CD14-positive monocyte (primary cell): ENCODE results near the gene IGF2BP2. TPM values are rescaled to one million over a fixed set of nuclear protein-coding genes. Genes with fewer than 3 reads are reported as not detected.

Experiments used
- DNase-seq, 3 donors: peaks; one replicate each; pipeline ENCODE4 v3.0.0-alpha.2; 2011 to 2022
- H2AFZ ChIP-seq: 2 replicates; pipeline ENCODE4 v1.6.0; 2012; ENCODE audit warnings: mild to moderate bottlenecking, low read depth, low read length, inconsistent platforms; ENCODE audit not compliant: insufficient read depth, poor library complexity, severe bottlenecking
- H3K27ac ChIP-seq, 2 donors: 1 replicate in 1 of 2; 2 replicates in 1 of 2; pipeline ENCODE4 v1.5.1; 2012 to 2013; ENCODE audit warnings: low read length in 2 of 2, control low read depth in 1 of 2, inconsistent platforms in 1 of 2, low read depth in 1 of 2, mild to moderate bottlenecking in 1 of 2
- H3K27me3 ChIP-seq, 2 donors: one replicate each; pipeline versions ENCODE4 v1.6.0 to v1.6.1; 2011 to 2013; ENCODE audit warnings: low read length in 2 of 2; ENCODE audit not compliant: control insufficient read depth in 2 of 2, insufficient read depth in 2 of 2
- H3K36me3 ChIP-seq, 2 donors: replicated peaks in 1 of 2; 1 replicate in 1 of 2; 2 replicates in 1 of 2; pipeline versions ENCODE4 v1.5.1 to v1.6.1; 2012 to 2013; ENCODE audit warnings: low read length in 2 of 2, control low read depth in 1 of 2, inconsistent platforms in 1 of 2, mild to moderate bottlenecking in 1 of 2; ENCODE audit not compliant: insufficient read depth in 2 of 2, control insufficient read depth in 1 of 2
- H3K4me1 ChIP-seq, 2 donors: 1 replicate in 1 of 2; 2 replicates in 1 of 2; pipeline versions ENCODE4 v1.5.1 to v1.6.1; 2012 to 2013; ENCODE audit warnings: low read length in 2 of 2, control low read depth in 1 of 2, inconsistent platforms in 1 of 2, mild to moderate bottlenecking in 1 of 2, moderate library complexity in 1 of 2; ENCODE audit not compliant: insufficient read depth in 2 of 2, control insufficient read depth in 1 of 2
- H3K4me2 ChIP-seq: replicated peaks from 2 replicates; pipeline ENCODE3; 2012; ENCODE audit warnings: low read length, moderate library complexity, mild to moderate bottlenecking; ENCODE audit not compliant: poor library complexity, severe bottlenecking; ENCODE audit errors: extremely low read depth
- H3K4me3 ChIP-seq, 3 experiments: fragments of 200-600 bp in 1 of 3; sonication (generic) in 1 of 3; replicated peaks in 1 of 3; 1 replicate in 2 of 3; 2 replicates in 1 of 3; pipeline ENCODE4 v1.5.1; 2011 to 2013; ENCODE audit warnings: low read length in 3 of 3, mild to moderate bottlenecking in 3 of 3, control low read depth in 2 of 3, low read depth in 2 of 3, inconsistent platforms in 1 of 3, moderate library complexity in 1 of 3
- H3K79me2 ChIP-seq: 2 replicates; pipeline ENCODE4 v1.6.0; 2012; ENCODE audit warnings: mild to moderate bottlenecking, control low read depth, inconsistent platforms, low read length, moderate library complexity; ENCODE audit not compliant: insufficient read depth
- H3K9ac ChIP-seq: 2 replicates; pipeline ENCODE4 v1.6.0; 2017; ENCODE audit warnings: low read length, mild to moderate bottlenecking; ENCODE audit not compliant: insufficient read depth, poor library complexity, severe bottlenecking
- H3K9me3 ChIP-seq, 2 donors: replicated peaks in 1 of 2; 1 replicate in 1 of 2; 2 replicates in 1 of 2; pipeline versions ENCODE4 v1.5.1 to v1.6.1; 2012 to 2013; ENCODE audit warnings: low read length in 2 of 2, control low read depth in 1 of 2; ENCODE audit not compliant: control insufficient read depth in 1 of 2, insufficient read depth in 1 of 2
- H4K20me1 ChIP-seq: 2 replicates; pipeline ENCODE4 v1.6.0; 2012; ENCODE audit warnings: mild to moderate bottlenecking, low read length, control low read depth, moderate library complexity; ENCODE audit not compliant: insufficient read depth
- H3K27ac Mint-ChIP-seq, 7 donors: one replicate each; pipeline ENCODE4 v1.8.0; 2020; ENCODE audit warnings: mild to moderate bottlenecking in 7 of 7, mixed read lengths in 7 of 7, moderate library complexity in 6 of 7, inconsistent platforms in 2 of 7
- H3K27me3 Mint-ChIP-seq, 3 donors: one replicate each; pipeline ENCODE4 v1.8.0; 2021 to 2022; ENCODE audit warnings: low read depth in 3 of 3, mild to moderate bottlenecking in 3 of 3, mixed read lengths in 3 of 3, moderate library complexity in 3 of 3, inconsistent platforms in 1 of 3
- H3K36me3 Mint-ChIP-seq, 2 donors: one replicate each; pipeline ENCODE4 v1.8.0; 2020; ENCODE audit warnings: mixed read lengths in 2 of 2, inconsistent platforms in 1 of 2, mild to moderate bottlenecking in 1 of 2
- H3K4me1 Mint-ChIP-seq: one replicate; pipeline ENCODE4 v1.8.0; 2020; ENCODE audit warnings: mild to moderate bottlenecking, mixed read lengths
- H3K4me3 Mint-ChIP-seq, 2 donors: one replicate each; pipeline ENCODE4 v1.8.0; 2020; ENCODE audit warnings: mild to moderate bottlenecking in 2 of 2, mixed read lengths in 2 of 2, moderate library complexity in 1 of 2
- H3K9me3 Mint-ChIP-seq, 7 donors: one replicate each; pipeline ENCODE4 v1.8.0; 2020 to 2022; ENCODE audit warnings: mixed read lengths in 7 of 7, mild to moderate bottlenecking in 6 of 7, moderate library complexity in 6 of 7, inconsistent platforms in 2 of 7
- WGBS: methylation state at CpG from one replicate; pipeline ENCODE4 v1.1.5; 2013; ENCODE audit warnings: missing lambda C conversion rate; ENCODE audit not compliant: insufficient coverage; 5-methylcytosine and 5-hydroxymethylcytosine counted together
- intact Hi-C, 2 donors: fragments of 100-400 bp; cut with micrococcal nuclease; formaldehyde crosslinking; loops; one replicate each; pipeline versions ENCODE4 v1.15.0 to v1.15.1; 2023
- polyA plus RNA-seq, 3 donors: library from polyadenylated mRNA; depleted of rRNA in 1 of 3; unstranded in 2 of 3; stranded (reverse) in 1 of 3; fragments of 300-500 nt in 2 of 3; fragments of >200 nt in 1 of 3; fragmentation: Illumina TruSeq in 2 of 3; gene quantifications; 1 replicate in 2 of 3; 2 replicates in 1 of 3; pipeline ENCODE4 v1.2.3, GENCODE V29; 2012 to 2021
- TF ChIP-seq, protein P1 (sequence below): fragments of 200-600 bp; IDR thresholded peaks from one replicate; pipeline ENCODE4 v1.8.0; 2022; ENCODE audit warnings: antibody characterized with exemption, mild to moderate bottlenecking

Gene IGF2BP2
- polyA plus RNA-seq, 3 donors, result 0.78 to 2.8 (median 1.00) TPM

DNA sequence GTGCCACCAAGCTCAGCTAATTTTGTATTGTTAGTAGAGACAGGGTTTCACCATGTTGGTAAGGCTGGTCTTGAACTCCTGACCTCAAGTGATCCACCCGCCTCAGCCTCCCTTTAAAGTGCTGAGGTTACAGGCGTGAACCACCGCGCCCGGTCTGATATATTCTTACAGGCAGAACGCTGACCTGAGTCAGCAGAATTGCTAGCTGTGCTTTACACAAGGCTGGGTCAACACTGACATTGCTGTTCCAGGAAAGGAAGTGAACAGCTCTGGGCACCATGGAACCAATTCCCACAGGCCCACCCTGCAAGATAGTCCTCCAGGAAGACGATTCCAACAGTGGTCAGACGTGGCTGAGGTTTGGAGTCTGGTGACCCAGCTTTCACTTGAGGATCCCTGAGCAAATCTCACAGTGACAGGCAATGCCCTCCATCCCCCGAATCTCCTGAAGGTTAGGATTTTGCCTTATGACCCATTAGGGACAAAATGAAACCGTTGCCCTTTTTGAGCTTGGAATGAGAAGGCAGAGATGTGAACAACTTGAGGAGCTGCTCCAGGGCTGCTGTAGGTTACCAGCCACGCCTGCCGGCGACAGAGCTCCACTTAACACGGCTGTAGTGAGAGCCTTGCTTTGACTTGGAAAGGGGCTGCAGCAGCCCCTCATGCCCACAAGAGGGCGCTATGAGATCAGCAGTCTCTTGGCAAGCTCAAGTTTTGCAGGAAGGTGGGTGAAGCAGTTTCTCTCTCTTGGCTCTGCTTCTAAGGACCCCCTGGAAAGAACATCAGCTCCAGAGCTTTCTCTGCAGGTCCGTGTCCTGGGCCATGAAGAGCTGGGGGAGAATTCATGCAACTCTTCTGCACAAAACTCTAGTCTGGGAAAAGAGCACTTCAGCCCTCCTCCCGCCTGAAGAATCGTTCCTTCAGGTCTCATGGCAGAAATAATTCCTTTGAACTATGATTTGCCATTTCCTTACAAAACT is 164.6 kb downstream of the IGF2BP2 start:
- Mint-ChIP-seq H3K4me1 (peaks cover 9% of the 10 kb centered on the region), H3K27ac (peak overlapping the region in 1 of 7 donors; percentile 28), H3K36me3 (peaks cover 38 to 41% of the 10 kb centered on the region in 2 donors), H3K9me3 (peaks cover 0 to 7% (median 0%) of the 10 kb centered on the region in 7 donors), H3K4me3 (peak overlapping the region; percentile 54 to 60), H3K27me3 (peaks cover 0 to 3% (median 1%) of the 10 kb centered on the region in 3 donors)
- TF ChIP-seq, protein P1, sequence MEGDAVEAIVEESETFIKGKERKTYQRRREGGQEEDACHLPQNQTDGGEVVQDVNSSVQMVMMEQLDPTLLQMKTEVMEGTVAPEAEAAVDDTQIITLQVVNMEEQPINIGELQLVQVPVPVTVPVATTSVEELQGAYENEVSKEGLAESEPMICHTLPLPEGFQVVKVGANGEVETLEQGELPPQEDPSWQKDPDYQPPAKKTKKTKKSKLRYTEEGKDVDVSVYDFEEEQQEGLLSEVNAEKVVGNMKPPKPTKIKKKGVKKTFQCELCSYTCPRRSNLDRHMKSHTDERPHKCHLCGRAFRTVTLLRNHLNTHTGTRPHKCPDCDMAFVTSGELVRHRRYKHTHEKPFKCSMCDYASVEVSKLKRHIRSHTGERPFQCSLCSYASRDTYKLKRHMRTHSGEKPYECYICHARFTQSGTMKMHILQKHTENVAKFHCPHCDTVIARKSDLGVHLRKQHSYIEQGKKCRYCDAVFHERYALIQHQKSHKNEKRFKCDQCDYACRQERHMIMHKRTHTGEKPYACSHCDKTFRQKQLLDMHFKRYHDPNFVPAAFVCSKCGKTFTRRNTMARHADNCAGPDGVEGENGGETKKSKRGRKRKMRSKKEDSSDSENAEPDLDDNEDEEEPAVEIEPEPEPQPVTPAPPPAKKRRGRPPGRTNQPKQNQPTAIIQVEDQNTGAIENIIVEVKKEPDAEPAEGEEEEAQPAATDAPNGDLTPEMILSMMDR, result peak; percentile 98
- H3K4me3 ChIP-seq, result peak overlapping the region in 1 of 3 experiments; percentile 33
- H3K79me2 ChIP-seq, result no peaks in the 10 kb centered on the region
- H3K4me1 ChIP-seq, result peaks cover 0 to 4% of the 10 kb centered on the region in 2 donors
- H3K9ac ChIP-seq, result peak overlapping the region; percentile 6
- H4K20me1 ChIP-seq, result no peaks in the 10 kb centered on the region
- no peaks in the 10 kb centered on the region for H3K27me3 ChIP-seq
- no peak overlapping the region for H3K27ac ChIP-seq
- H3K36me3 ChIP-seq, result peaks cover 20 to 45% of the 10 kb centered on the region in 2 donors
- peak overlapping the region; percentile 47 for H2AFZ ChIP-seq
- DNase-seq, result peak; percentile 64 to 72 (median 67)
- H3K4me2 ChIP-seq, result peak overlapping the region; percentile 44
- H3K9me3 ChIP-seq, result no peaks in the 10 kb centered on the region
- 43% methylated on average over 15 of the region's 18 CpGs for WGBS
- intact Hi-C loops, result loop anchor here (5.0 to 10.0 kb wide), 2 partner anchors 107 to 255 kb away; no protein-coding TSS in a partner anchor

DNA sequence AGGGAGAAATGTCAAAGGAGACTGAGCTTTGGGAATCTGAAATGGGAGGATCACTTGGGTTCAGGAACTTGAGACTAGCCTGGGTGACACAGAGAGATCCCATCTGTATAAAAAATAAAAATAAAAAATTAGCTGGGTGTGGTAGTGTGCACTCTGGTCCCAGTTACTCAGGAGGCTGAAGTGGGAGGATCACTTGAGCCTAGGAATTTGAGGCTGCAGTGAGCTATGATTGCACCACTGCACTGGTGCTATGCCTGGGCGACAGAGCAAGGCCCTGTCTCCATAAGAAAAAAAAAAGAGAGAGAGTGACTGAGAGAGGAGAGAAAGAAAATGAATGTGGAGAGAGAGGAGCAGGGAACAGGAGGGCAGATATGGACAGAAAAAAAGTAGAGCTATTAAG is 165.9 kb downstream of the IGF2BP2 start:
- H3K4me2 ChIP-seq, result no peak overlapping the region
- Mint-ChIP-seq H3K36me3 (peaks cover 33 to 41% of the 10 kb centered on the region in 2 donors), H3K4me1 (peaks cover 9% of the 10 kb centered on the region), H3K27me3 (peaks cover 0 to 1% (median 0%) of the 10 kb centered on the region in 3 donors), H3K9me3 (peaks cover 0 to 5% (median 0%) of the 10 kb centered on the region in 7 donors), H3K4me3 (no peak overlapping the region), H3K27ac (peak overlapping the region in 4 of 7 donors; percentile 51 to 66 (median 54))
- peaks cover 0 to 4% of the 10 kb centered on the region in 2 donors for H3K4me1 ChIP-seq
- DNase-seq, result no peak
- 92% methylated on average over 1 of the region's 1 CpG for WGBS
- H3K4me3 ChIP-seq, result no peak overlapping the region
- no peak overlapping the region for H3K27ac ChIP-seq
- peaks cover 23 to 54% of the 10 kb centered on the region in 2 donors for H3K36me3 ChIP-seq
- no peaks in the 10 kb centered on the region for H3K27me3 ChIP-seq
- no peaks in the 10 kb centered on the region for H3K79me2 ChIP-seq
- no peaks in the 10 kb centered on the region for H3K9me3 ChIP-seq
- H4K20me1 ChIP-seq, result no peaks in the 10 kb centered on the region
- intact Hi-C loops, result loop anchor here in 1 of 2 donors (10.0 kb wide), 1 partner anchor 256 kb away; no protein-coding TSS in a partner anchor
- H2AFZ ChIP-seq, result no peak overlapping the region
- TF ChIP-seq, protein P1, result no peak
- H3K9ac ChIP-seq, result no peak overlapping the region
